ENCODE data around the gene HDGFL1. TPM values are rescaled to one million over a fixed set of nuclear protein-coding genes. Genes with fewer than 3 reads are reported as not detected.

HDGFL1 gene
- total and polyA plus RNA-seq, 2 experiments from 2014 or later: not detected

GRCh38 chr6:22590423-22590822 is 21.1 kb downstream of the HDGFL1 start:
- no peaks in the 10 kb centered on the region for H3K36me3 Mint-ChIP-seq (ENCODE audit: low read depth)
- Histone ChIP-seq H3K4me2 (no peak overlapping the region), H2AFZ (0 out of 2 replicates have a peak overlapping the region, but pooled peaks have one; percentile 1), H4K20me1 (replicated peaks; ENCODE audit: insufficient read depth) (no peaks in the 10 kb centered on the region), H3K79me2 (replicated peaks; ENCODE audit: insufficient read depth) (no peaks in the 10 kb centered on the region), H3K36me3 (ENCODE audit: insufficient read depth) (no peaks in the 10 kb centered on the region), H3K4me1 (ENCODE audit: insufficient read depth) (no peaks in the 10 kb centered on the region), H3F3A (replicated peaks; ENCODE audit: low read depth) (no peaks in the 10 kb centered on the region), H3K27me3 (ENCODE audit: insufficient read depth) (no peaks in the 10 kb centered on the region), H3K9me2 (ENCODE audit: insufficient read depth) (peaks cover 9% of the 10 kb centered on the region), H3K4me3 (no peak overlapping the region), H3K27ac (ENCODE audit: low read depth) (no peak overlapping the region)
- no peak overlapping the region for H3K27ac Mint-ChIP-seq
- no peaks in the 10 kb centered on the region for H3K27me3 Mint-ChIP-seq (ENCODE audit: insufficient read depth, low read depth, poor library complexity)
- DNase-seq (ENCODE audit: low spot score) (no peak), ATAC-seq (no peak)
- peaks cover 2% of the 10 kb centered on the region for H3K4me1 Mint-ChIP-seq
- TF ChIP-seq POLR2AphosphoS5 (IDR thresholded peaks at IDR 0.05; ENCODE audit: low read depth) (no peak), STAT1 (IDR thresholded peaks at IDR 0.05; ENCODE audit: unreplicated experiment) (no peak), EZH2phosphoT487 (IDR thresholded peaks at IDR 0.05; ENCODE audit: unreplicated experiment) (no peak), ZNF331 (CRISPR knock-in tag; IDR thresholded peaks at IDR 0.05; ENCODE audit: low read depth) (no peak), NANOG (IDR thresholded peaks at IDR 0.05; ENCODE audit: borderline replicate concordance) (no peak), REST (IDR thresholded peaks at IDR 0.05; ENCODE audit: unreplicated experiment) (no peak), CREB1 (CRISPR knock-in tag; IDR thresholded peaks at IDR 0.05; ENCODE audit: low read depth) (no peak), EZH2 (IDR thresholded peaks at IDR 0.05; ENCODE audit: low read depth, unreplicated experiment) (no peak), ZNF114 (CRISPR knock-in tag; IDR thresholded peaks at IDR 0.05) (no peak), CTCF (conservative IDR thresholded peaks at IDR 0.05; ENCODE audit: low read depth in 2 of 2) (no peak)
- TF ChIP-seq, protein P1, sequence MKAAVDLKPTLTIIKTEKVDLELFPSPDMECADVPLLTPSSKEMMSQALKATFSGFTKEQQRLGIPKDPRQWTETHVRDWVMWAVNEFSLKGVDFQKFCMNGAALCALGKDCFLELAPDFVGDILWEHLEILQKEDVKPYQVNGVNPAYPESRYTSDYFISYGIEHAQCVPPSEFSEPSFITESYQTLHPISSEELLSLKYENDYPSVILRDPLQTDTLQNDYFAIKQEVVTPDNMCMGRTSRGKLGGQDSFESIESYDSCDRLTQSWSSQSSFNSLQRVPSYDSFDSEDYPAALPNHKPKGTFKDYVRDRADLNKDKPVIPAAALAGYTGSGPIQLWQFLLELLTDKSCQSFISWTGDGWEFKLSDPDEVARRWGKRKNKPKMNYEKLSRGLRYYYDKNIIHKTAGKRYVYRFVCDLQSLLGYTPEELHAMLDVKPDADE (IDR thresholded peaks at IDR 0.05): no peak
- TF ChIP-seq, protein P2, sequence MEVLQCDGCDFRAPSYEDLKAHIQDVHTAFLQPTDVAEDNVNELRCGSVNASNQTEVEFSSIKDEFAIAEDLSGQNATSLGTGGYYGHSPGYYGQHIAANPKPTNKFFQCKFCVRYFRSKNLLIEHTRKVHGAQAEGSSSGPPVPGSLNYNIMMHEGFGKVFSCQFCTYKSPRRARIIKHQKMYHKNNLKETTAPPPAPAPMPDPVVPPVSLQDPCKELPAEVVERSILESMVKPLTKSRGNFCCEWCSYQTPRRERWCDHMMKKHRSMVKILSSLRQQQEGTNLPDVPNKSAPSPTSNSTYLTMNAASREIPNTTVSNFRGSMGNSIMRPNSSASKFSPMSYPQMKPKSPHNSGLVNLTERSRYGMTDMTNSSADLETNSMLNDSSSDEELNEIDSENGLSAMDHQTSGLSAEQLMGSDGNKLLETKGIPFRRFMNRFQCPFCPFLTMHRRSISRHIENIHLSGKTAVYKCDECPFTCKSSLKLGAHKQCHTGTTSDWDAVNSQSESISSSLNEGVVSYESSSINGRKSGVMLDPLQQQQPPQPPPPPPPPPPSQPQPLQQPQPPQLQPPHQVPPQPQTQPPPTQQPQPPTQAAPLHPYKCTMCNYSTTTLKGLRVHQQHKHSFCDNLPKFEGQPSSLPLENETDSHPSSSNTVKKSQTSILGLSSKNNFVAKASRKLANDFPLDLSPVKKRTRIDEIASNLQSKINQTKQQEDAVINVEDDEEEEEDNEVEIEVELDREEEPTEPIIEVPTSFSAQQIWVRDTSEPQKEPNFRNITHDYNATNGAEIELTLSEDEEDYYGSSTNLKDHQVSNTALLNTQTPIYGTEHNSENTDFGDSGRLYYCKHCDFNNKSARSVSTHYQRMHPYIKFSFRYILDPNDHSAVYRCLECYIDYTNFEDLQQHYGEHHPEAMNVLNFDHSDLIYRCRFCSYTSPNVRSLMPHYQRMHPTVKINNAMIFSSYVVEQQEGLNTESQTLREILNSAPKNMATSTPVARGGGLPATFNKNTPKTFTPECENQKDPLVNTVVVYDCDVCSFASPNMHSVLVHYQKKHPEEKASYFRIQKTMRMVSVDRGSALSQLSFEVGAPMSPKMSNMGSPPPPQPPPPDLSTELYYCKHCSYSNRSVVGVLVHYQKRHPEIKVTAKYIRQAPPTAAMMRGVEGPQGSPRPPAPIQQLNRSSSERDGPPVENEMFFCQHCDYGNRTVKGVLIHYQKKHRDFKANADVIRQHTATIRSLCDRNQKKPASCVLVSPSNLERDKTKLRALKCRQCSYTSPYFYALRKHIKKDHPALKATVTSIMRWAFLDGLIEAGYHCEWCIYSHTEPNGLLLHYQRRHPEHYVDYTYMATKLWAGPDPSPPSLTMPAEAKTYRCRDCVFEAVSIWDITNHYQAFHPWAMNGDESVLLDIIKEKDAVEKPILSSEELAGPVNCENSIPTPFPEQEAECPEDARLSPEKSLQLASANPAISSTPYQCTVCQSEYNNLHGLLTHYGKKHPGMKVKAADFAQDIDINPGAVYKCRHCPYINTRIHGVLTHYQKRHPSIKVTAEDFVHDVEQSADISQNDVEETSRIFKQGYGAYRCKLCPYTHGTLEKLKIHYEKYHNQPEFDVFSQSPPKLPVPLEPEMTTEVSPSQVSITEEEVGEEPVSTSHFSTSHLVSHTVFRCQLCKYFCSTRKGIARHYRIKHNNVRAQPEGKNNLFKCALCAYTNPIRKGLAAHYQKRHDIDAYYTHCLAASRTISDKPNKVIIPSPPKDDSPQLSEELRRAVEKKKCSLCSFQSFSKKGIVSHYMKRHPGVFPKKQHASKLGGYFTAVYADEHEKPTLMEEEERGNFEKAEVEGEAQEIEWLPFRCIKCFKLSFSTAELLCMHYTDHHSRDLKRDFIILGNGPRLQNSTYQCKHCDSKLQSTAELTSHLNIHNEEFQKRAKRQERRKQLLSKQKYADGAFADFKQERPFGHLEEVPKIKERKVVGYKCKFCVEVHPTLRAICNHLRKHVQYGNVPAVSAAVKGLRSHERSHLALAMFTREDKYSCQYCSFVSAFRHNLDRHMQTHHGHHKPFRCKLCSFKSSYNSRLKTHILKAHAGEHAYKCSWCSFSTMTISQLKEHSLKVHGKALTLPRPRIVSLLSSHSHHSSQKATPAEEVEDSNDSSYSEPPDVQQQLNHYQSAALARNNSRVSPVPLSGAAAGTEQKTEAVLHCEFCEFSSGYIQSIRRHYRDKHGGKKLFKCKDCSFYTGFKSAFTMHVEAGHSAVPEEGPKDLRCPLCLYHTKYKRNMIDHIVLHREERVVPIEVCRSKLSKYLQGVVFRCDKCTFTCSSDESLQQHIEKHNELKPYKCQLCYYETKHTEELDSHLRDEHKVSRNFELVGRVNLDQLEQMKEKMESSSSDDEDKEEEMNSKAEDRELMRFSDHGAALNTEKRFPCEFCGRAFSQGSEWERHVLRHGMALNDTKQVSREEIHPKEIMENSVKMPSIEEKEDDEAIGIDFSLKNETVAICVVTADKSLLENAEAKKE (CRISPR knock-in tag; IDR thresholded peaks at IDR 0.05): no peak
- no peak overlapping the region for H3K4me3 Mint-ChIP-seq
- H3K9me3 Mint-ChIP-seq: no peaks in the 10 kb centered on the region
